NCI-H2081 treated with DMSO at 0.1 percent for 48 hours (cell line): Measurements from ENCODE around the gene SMTN.
"Not testable (repeated sequence)": the region's sequence is repeated elsewhere in the genome, so short reads cannot be mapped to it uniquely, and the experiment has no call there.

ENCODE experiments used
- DNase-seq: peaks from one replicate; lab custom pipeline; 2025; lab: John Stamatoyannopoulos, UW

The SMTN gene

DNA sequence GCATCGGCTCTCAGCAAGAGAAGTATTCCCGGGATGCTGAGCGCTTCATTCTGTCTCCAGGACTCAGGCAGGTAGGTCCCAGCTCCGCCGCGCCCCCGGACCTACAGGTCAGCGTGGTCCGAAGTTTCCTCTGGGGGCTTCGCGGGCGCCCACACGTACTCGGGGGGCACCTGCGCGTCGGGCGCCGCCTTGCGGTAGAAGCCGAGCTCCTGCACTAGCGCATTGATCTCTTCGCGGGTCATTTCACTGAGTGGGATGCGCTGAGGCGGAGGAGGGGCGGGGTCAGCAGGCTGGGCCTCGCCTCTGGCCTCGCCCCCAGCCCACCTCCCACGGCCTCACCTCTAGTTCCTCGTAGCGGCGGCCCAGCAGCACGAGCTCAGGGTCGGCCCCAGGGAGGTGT, 23.8 kb downstream of the SMTN start:
- DNase-seq = no peak

DNA sequence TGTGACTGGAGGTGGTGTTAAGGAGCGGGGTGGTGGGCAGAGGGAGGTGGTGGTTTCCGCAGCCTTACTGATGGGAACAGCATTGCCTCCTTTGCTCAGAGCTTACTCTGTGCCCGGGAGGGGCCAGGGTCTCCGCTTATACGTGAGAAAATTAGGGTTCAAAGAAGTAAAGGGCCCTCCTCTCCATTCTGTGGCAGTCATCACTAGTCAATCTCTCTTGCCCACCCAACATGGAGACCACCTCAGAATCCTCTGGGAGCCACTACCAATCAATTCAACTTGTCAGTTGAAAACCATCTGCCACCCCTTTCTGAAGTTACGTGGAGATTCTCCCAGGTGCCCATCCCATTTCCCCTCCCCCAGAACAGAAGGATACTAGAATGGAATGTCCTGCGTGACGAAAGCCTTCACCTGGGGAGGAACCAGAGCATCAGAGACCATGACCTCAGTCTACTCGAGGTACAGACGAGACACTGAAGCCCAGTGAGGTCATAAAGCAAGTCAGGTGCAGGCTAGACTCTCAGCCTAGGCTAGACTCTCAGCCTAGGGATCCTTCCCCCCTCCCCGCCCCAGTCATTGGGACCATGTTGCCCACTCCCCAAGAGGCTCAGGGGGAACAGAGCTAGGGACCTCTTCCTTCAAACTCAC, 24.3 kb downstream of the SMTN start:
- no peak for DNase-seq

DNA sequence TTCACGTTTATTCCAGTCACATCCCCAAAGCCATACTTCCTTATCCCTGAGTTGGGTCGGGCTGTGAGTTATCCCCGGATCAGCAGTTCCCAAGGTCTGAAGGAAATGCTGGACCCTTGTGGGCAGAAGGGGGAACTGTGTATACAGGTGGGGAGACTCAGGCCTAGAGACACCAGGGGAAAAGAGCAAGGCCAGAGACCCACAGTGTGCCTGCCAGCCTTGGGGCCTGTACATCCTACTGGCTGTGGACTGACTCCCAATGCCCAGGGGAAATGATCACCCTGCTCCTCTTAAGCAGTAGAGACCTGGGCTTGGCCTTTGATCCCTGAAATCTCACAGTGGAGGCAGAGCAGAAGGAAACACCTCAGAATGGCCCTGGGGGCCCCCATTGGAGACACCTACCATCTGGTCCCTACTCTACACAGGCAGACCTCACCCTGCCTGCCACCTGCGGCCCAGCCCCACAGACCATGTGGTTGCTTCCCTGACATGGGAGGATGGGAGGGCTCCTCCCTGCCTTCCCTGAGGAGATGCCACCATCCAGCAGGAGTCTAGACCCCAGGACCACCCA, 25.0 kb downstream of the SMTN start:
- no peak for DNase-seq

DNA sequence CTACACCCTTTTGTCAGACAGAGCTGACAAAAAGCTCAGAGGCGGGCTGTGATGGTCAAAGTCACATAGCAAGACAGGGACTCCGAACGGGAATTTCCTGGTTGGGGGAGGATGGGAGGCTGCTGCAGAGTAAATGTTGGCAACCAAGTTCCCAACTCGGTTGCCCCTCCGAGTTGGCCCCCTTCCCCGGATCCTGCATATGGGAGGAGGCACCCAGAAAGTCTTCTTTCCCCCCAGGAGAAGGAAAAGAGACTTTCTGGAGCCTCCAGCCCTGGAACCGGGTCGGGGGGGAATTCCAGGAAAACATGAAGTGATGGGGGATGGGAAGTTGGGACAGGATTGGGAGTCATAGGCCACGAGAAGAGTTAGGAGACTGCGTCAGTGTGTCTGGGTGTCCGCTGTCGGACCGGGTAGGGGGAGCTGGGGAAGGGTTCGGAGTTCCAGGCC, 25.6 kb downstream of the SMTN start:
- DNase-seq = no peak

DNA sequence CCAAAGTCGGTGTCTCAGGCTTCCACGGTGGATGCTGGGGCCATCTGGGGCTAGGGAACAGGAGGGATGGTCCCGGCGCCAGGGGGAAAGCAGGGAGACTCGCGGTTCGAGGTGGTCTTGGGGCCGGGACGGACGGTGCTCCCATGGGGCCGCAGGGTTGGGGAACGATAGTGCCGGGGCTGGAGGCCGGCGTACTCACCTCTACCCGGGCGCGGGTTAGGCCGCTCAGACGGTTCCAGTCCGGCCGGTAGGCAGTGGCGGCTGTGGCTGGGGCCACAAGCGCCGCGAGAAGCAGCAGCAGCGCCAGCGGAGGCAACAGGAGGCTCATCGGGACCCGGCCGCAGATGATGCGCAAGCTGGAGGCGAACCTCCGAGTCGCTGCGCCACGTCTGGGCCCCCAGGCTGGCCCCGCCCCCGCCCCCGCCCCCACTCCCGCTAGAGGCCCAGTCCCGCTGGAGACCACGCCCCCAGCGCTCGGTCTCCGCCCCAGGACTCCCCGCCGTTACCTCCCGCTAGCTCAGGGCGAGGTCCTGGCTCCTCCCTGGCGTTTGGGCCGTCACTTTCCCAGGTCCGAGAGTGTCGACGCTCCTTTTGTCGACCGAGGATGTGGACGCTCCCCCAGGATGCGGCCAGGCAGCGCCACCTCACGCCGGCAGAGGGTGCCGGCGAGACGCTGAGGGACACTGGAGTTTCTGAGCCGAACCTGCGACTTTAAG, 26.2 kb downstream of the SMTN start, which contains the start of gene SELENOM:
Gene SELENOM, minus strand, starts transcription at position 391 of the 716 bp plus-strand sequence. Its CDS starts 63 bp downstream, at position 328.
- DNase-seq = peak; percentile 45

DNA sequence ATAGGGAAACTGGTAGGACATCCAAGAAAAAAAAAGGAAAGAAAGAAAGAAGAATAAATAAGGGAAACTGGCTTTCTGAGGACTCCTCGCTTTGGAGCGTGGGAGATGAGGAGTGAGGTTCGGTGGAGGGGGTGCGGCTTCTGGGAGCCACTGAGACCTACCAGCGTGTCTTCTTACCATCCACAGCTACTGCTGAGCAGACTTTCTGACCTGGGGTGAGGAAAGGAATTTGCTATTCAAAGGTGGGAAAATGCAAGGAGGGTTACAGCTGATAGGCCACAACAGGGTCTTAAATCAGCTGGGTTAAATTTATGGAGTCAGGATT, 26.7 kb downstream of the SMTN start:
- DNase-seq = no peak

DNA sequence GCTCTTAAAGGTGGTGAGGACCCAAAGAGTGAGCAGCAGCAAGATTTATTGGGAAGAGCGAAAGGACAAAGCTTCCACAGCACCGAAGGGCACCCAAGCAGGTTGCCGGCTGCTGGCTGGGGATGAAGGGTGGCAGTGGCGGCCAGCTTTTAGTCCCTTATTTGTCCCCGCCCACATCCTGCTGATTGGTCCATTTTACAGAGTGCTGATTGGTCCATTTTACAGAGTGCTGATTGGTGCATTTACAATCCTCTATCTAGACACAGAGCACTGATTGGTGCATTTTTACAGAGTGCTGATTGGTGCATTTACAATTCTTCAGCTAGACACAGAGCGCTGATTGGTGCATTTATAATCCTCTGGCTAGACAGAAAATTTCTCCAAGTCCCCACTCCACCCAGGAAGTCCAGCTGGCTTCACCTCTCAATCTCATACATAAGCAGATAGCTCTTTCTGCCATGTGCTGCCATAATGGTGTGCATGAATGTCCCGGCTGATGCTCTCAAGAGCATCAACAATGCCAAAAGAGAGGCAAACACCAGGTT, 31.5 kb downstream of the SMTN start:
- DNase-seq = not testable (repeated sequence)

DNA sequence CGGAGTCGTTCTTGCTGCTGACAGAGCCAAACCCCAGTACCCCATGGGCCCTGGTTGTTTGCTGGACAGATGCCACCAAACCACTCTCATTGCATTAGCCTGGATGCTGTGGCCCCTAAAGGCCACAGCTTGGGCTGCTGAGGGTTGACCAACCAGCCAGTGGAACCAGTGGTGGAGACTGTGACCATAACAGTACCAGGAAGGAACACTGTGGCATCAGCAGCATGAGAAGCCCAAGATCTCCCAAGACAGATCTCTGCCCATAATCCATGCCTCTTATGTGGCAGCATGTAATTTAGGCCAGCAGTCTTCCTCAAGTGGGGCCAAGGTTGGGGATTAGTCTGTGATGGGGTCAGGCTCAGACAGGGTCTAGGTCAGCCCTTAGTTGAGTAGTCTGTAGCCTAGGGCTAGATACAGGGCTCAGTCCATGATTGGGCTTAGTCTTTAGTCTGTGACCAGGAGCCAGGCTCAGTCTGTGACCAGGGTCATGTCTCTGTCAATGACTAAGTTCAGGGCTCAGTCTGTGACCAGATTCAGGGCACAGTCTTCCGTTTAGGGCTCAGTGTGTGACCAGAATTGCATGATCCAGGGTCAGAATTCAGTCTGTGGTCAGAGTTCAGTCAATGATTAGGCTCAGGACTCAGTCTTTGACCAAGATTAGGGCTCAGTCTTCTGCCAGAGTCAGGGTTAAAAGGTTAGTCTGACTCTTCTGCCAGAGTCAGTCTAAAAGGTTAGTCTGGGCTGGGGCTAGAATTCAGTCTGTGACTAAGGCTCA, 37.1 kb downstream of the SMTN start:
- no peak for DNase-seq

DNA sequence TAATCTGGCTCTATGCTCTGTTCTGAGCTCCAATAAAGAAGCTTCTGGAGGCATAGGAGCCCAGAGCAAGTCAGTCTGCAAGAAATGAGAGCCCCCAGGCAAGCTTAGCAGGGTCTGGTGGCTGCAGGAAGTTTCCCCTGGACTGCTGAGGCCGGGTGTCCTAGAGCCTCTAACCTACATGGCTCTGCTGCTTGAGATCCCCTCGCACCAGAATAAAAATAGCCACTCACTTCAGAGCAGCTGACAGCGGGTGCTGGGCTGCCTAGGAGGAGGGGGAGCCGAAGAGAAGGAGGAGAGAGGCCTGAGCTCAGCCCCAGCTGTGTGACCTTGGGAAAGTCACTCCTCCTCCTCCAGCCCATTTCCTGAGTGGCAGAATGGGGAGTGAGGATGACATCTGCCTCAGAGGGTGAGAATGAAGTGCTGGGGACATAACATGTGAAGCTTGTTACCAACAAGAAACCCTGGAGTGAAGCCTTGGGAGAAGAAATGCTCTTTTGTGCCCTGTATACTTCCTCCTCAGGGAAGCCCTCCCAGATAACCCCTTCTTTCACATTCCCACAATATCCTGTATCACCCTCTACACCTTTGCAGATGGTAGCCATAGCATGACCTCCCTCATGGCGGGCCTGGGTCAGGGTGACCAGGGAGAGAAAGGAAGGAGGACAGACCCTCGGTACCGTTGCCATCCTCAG, 38.1 kb downstream of the SMTN start:
- DNase-seq = no peak

DNA sequence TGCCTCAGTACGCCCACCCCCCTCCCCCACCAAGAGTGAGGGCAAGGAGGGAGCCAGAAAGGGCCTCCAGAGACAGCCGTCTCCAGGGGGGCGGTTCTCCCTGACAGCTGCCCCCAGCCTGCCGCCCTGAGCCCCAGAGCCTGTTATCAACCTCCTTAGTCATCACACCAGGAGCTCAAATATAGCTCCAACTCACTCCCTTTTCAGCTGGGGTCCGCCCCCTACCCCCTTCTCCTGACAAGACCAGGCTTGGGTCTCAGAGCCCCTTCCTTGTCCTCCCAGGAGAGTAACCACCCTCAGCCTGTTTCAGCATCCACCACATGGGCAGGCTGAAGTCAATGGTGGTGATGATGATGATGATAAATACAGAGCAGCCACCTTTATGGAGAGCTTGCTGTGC, 39.1 kb downstream of the SMTN start:
- DNase-seq = no peak

DNA sequence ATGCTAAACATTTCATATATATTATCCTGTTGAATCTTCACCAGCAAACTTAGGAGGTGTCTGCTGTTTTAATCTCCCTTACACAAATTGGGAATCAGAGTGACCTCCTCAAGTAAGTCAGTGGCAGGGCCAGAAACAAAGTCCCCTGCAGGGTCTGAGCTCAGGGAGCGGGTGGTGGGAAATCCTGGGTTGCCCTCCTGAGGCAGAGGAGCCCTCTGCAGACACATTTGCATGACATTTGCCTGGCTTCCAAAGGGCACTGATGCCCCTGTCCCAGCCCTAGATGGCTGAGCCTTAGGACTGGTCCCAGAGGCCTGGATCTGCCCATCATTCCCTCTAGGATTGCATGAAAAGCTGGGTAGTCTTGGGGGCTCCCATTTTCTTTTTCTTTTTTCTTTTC, 39.5 kb downstream of the SMTN start:
- no peak for DNase-seq

DNA sequence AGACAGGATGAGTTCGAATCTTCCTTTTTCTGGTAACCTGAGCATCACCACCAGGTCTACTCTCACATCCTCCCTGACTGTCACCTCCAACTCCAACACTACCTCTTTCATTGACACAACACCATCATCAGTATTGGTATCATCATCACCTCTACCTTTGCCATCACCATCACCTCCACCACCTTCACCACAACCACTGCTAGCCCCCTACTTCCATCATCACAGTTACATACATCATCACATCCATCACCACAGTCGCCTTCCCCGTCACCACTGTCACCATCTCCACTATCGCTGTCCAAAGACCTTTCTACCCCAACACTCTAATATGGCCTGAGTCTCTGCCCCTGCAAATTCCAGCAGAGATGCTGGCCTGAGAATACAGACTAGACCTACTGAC, 40.3 kb downstream of the SMTN start:
- no peak for DNase-seq

DNA sequence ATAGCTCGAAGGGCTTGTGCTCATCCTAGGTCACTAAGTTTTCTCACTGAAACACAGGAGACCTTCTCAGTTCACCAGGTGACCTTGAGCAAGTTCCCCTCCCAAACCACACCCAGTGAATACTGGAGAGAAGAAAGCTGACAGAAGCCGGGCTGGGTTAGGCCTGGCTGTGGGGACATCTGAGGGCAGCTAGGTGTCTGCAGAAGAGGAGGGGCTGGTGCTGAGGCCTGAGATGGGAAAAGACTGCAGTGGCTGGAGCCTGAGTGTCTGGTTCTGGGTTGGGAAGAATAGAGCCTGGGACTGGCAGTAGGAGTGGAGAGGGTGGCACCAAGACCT, 41.0 kb downstream of the SMTN start:
- no peak for DNase-seq

DNA sequence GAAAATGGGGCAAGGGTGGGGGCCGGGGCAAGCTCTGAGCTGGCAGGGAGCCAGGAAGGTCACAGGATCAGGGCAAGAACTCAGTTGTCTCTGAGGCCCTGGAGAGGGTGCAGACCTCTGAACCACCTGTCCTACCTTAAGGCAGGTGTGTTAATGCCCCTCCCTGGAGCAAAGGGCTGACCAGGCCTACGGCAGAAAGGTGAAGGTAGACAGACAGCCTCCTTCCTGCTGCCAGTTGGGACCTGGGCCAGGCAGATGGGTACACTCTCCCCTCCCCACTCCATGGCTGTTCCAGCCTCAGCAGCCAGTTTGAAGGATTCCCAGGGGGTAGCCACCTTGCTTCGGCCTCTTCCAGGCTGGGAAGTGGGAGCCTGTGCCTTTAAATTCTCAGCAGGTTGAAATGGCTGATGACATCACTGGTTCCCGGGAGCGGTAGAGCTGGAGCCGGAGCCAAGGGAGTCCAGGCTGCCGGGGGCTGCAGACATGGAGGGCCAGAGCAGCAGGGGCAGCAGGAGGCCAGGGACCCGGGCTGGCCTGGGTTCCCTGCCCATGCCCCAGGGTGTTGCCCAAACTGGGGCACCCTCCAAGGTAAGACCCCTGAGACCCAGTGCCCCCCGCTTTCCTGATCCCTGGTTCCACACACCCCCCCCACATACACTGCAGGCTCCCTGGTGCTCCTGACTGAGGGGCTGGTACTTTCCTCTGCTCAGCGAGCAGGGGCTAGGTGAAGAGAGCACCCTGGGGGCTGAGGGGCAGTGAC, 41.6 kb downstream of the SMTN start, which contains the start of gene INPP5J:
Gene INPP5J, plus strand, starts transcription at position 435 of the 760 bp plus-strand sequence. Its CDS starts 49 bp downstream, at position 484.
- no peak for DNase-seq

DNA sequence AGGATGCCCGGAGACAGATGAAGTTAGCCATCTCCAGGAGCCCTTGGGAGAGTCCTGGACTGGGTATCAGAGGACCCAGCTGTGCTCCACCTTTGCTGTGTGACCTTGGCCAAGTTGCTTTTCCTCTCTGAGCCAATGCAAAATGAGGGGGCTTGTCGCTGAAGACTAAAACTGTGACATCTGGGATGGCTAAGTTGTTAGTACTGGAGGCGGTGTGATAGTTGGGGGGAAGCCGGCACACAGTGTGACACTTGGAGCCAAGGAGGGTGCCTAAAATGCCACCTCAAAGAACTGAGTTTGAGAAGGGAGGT, 42.1 kb downstream of the SMTN start:
- DNase-seq = no peak

DNA sequence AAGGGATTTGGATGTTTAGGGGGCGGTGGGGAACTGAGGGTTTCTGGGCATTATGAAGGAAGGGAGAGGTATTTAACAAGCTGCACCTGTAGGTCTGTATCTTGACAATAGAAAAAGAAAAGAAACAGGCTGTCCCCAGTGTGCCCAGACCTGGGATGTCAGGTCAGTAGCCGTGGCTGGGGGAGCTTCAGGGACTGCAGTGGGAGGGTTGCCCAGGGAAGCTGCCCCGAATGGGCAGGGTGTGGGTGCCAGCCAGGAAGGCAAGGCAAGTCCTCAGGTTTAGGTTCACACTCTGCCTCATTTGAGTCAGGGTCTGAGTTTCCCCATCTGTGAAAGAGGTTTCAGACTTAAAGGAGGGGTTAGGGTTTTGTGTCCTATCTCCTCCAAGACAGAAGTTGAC, 43.2 kb downstream of the SMTN start:
- no peak for DNase-seq

DNA sequence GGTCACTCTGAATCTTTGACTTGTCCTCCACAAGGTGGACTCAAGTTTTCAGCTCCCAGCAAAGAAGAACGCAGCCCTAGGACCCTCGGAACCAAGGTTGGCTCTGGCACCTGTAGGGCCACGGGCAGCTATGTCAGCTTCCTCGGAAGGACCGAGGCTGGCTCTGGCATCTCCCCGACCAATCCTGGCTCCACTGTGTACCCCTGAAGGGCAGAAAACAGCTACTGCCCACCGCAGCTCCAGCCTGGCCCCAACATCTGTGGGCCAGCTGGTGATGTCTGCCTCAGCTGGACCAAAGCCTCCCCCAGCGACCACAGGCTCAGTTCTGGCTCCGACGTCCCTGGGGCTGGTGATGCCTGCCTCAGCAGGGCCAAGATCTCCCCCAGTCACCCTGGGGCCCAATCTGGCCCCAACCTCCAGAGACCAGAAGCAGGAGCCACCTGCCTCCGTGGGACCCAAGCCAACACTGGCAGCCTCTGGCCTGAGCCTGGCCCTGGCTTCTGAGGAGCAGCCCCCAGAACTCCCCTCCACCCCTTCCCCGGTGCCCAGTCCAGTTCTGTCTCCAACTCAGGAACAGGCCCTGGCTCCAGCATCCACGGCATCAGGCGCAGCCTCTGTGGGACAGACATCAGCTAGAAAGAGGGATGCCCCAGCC, 43.8 kb downstream of the SMTN start:
- no peak for DNase-seq

DNA sequence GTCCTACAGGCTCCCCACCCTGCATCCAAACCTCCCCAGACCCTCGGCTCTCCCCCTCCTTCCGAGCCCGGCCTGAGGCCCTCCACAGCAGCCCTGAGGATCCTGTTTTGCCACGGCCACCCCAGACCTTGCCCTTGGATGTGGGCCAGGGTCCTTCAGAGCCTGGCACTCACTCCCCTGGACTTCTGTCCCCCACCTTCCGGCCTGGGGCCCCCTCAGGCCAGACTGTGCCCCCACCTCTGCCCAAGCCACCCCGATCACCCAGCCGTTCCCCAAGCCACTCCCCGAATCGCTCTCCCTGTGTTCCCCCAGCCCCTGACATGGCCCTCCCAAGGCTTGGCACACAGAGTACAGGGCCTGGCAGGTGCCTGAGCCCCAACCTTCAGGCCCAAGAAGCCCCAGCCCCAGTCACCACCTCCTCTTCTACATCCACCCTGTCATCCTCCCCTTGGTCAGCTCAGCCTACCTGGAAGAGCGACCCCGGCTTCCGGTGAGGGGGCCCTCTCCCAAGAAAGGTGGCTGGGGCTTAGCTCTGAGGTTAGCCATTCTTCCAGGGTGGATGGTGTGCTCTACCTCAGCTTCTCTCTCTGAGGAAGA, 44.5 kb downstream of the SMTN start:
- DNase-seq = no peak

DNA sequence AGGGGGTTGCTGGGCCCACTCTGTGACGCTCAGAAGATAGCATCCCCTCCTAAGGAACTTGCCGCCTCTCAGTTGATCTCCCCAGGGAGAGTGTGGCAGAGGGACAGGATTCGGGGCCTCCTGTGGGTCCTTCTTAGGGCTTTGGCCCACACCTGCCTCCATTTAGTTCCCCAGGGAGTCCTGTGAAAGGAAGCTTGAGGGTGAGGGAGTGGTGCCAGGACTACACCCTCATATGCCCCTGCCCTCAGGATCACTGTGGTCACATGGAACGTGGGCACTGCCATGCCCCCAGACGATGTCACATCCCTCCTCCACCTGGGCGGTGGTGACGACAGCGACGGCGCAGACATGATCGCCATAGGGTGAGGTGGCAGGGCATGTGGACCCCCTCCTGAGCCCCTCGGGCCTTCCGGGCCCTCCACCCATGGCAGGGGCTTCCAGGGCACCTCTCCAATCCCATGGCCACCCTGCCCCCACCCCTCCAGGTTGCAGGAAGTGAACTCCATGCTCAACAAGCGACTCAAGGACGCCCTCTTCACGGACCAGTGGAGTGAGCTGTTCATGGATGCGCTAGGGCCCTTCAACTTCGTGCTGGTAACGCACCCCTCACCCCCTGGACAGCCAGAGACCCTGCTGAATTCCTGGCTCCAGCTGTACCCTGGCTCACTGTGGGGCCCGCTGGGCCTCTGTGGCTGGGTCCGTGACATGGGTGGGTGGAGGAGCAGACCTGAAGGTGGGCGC, 45.2 kb downstream of the SMTN start:
- no peak for DNase-seq

DNA sequence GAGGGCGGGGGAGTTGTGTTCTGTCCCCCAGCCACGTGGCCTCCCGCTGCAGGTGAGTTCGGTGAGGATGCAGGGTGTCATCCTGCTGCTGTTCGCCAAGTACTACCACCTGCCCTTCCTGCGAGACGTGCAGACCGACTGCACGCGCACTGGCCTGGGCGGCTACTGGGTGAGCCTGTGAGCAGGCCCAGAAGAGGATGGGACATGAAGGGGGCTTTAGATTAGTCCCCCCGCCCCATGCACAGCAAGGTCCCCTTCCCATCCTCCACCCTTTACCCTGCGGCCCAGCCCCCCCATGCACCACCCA, 45.7 kb downstream of the SMTN start:
- DNase-seq = no peak
